ENCODE data around the gene C1QTNF4. TPM values are rescaled to one million over a fixed set of nuclear protein-coding genes. Genes with fewer than 3 reads are reported as not detected.

Gene C1QTNF4
- total and polyA plus RNA-seq, 9 of the 15 experiments (the other 6 are each of a cell fraction or from before 2014, with no cell fraction given), result not detected

DNA sequence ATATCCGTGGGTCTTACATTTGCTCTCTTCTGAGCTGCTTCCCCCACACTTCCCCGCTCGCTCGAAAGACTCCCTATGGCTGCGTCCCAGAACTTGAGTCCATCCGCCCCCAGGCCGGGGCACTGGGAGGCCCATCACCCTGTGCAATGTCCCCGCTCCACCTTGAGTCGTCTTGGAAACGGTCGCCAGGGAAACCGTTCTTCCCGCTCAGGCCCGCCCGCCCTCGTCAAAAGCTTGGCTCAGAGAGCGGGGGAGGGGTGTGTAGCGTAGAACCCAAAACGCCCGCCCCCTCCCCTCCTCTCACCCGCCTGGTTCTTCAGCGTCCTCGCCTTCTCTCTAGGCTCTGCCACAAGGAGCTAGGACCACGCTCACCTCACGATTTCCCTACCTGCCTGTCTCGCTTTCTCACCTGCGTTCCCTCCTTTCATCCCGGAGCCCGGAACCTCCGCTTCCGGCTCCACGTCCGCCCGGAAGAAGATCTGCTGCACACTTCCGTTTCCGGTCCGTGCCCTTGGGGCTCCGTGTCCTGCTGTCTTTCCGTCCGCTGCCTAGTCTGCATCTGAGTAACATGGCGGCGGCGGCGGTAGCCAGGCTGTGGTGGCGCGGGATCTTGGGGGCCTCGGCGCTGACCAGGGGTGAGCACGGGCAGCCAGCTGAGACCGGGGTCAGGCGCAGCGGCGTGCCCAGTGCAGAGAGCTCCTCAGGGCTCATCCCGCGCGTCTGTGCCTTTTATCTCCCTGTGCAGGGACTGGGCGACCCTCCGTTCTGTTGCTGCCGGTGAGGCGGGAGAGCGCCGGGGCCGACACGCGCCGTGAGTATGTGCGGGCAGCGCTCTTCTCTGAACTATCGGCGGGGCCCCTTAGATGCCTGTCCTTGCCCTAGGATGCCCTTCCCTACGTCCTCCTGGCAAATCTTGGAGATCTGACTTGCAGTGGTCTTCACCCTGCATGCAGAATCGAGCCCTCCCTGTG, 15.4 kb downstream of the C1QTNF4 start, which contains the start of the genes KBTBD4 and NDUFS3 (continued):
- TF ChIP-seq GABPA (tag; conservative IDR thresholded peaks at IDR 0.05; ENCODE audit: low read depth), result peak; percentile 100
- TF ChIP-seq YBX1 (IDR thresholded peaks at IDR 0.05), result no peak
- TF ChIP-seq, protein P1, sequence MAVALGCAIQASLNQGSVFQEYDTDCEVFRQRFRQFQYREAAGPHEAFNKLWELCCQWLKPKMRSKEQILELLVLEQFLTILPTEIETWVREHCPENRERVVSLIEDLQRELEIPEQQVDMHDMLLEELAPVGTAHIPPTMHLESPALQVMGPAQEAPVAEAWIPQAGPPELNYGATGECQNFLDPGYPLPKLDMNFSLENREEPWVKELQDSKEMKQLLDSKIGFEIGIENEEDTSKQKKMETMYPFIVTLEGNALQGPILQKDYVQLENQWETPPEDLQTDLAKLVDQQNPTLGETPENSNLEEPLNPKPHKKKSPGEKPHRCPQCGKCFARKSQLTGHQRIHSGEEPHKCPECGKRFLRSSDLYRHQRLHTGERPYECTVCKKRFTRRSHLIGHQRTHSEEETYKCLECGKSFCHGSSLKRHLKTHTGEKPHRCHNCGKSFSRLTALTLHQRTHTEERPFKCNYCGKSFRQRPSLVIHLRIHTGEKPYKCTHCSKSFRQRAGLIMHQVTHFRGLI (CRISPR knock-in tag; IDR thresholded peaks at IDR 0.05), result no peak
- TF ChIP-seq SMARCC2 (IDR thresholded peaks at IDR 0.05; ENCODE audit: low read depth), result no peak
- TF ChIP-seq TARDBP (IDR thresholded peaks at IDR 0.05), result peak; percentile 84; the same call in 1 of the 2 replicates
- no peak for TF ChIP-seq ZNF263 (CRISPR knock-in tag; IDR thresholded peaks at IDR 0.05; ENCODE audit: borderline replicate concordance)
- peak; percentile 90 for TF ChIP-seq NR2C1 (IDR thresholded peaks at IDR 0.05)
- TF ChIP-seq NR2C1 (tag; IDR thresholded peaks at IDR 0.05), result peak; percentile 83
- TF ChIP-seq, protein P2, sequence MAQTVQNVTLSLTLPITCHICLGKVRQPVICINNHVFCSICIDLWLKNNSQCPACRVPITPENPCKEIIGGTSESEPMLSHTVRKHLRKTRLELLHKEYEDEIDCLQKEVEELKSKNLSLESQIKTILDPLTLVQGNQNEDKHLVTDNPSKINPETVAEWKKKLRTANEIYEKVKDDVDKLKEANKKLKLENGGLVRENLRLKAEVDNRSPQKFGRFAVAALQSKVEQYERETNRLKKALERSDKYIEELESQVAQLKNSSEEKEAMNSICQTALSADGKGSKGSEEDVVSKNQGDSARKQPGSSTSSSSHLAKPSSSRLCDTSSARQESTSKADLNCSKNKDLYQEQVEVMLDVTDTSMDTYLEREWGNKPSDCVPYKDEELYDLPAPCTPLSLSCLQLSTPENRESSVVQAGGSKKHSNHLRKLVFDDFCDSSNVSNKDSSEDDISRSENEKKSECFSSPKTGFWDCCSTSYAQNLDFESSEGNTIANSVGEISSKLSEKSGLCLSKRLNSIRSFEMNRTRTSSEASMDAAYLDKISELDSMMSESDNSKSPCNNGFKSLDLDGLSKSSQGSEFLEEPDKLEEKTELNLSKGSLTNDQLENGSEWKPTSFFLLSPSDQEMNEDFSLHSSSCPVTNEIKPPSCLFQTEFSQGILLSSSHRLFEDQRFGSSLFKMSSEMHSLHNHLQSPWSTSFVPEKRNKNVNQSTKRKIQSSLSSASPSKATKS (CRISPR knock-in tag; IDR thresholded peaks at IDR 0.05), result no peak
- TF ChIP-seq U2AF1 (optimal IDR thresholded peaks at IDR 0.05; ENCODE audit: low read depth, low read length), result no peak
- TF ChIP-seq HMG20A (CRISPR knock-in tag; conservative IDR thresholded peaks at IDR 0.05), result no peak
- TF ChIP-seq TAF9B (IDR thresholded peaks at IDR 0.05; ENCODE audit: partially characterized antibody), result peak; percentile 97
- TF ChIP-seq NFYB (IDR thresholded peaks at IDR 0.05; ENCODE audit: extremely low read depth, insufficient read length), result no peak
- TF ChIP-seq ZBTB7A (IDR thresholded peaks at IDR 0.05; ENCODE audit: borderline replicate concordance, control insufficient read depth, low read depth, low read length), result no peak
- TF ChIP-seq, protein P3, sequence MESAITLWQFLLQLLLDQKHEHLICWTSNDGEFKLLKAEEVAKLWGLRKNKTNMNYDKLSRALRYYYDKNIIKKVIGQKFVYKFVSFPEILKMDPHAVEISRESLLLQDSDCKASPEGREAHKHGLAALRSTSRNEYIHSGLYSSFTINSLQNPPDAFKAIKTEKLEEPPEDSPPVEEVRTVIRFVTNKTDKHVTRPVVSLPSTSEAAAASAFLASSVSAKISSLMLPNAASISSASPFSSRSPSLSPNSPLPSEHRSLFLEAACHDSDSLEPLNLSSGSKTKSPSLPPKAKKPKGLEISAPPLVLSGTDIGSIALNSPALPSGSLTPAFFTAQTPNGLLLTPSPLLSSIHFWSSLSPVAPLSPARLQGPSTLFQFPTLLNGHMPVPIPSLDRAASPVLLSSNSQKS (CRISPR knock-in tag; IDR thresholded peaks at IDR 0.05), result no peak
- TF ChIP-seq MYC (IDR thresholded peaks at IDR 0.05; ENCODE audit: low read depth, low read length), result peak; percentile 80
- peak; percentile 55; the same call in 1 of the 2 replicates for TF ChIP-seq MYC (CRISPR knock-in tag; IDR thresholded peaks at IDR 0.05; ENCODE audit: borderline replicate concordance, low read depth)
- no peak for TF ChIP-seq ZNF239 (CRISPR knock-in tag; IDR thresholded peaks at IDR 0.05)
- no peak for TF ChIP-seq ZNF561 (CRISPR knock-in tag; conservative IDR thresholded peaks at IDR 0.05)
- peak; percentile 96 for TF ChIP-seq CBX1 (IDR thresholded peaks at IDR 0.05; ENCODE audit: low read depth)
- peak; percentile 93 for TF ChIP-seq SUPT5H (IDR thresholded peaks at IDR 0.05)
- TF ChIP-seq SMAD1 (IDR thresholded peaks at IDR 0.05; ENCODE audit: low read depth, low read length, partially characterized antibody), result peak; percentile 50

Data from K562 (cell line).